Hematopoietic multipotent progenitor cell treated with erythropoietin and hydrocortisone succinate and interleukin-3 and kit ligand, for 15 days (in vitro differentiated cells): ENCODE data around the gene AK8.
"Not testable (repeated sequence)": the region's sequence is repeated elsewhere in the genome, so short reads cannot be mapped to it uniquely, and the experiment has no call there.

Experiments used
- DNase-seq: peaks from one replicate; pipeline ENCODE4 v3.0.0-alpha.2; 2015; ENCODE audit warnings: low spot score

Gene AK8

GRCh38 chr9:132797861-132798659 is 80.0 kb downstream of the AK8 start:
- DNase-seq = no peak

- no peak for DNase-seq
These were observed 82.4 kb downstream of the AK8 start for GRCh38 chr9:132795511-132796303.

- no peak for DNase-seq
These were observed 83.2 kb downstream of the AK8 start for GRCh38 chr9:132794730-132795380.

- DNase-seq = no peak
These were observed 84.2 kb downstream of the AK8 start for GRCh38 chr9:132793606-132794580.

GRCh38 chr9:132792547-132792946 is 85.5 kb downstream of the AK8 start:
- DNase-seq = no peak

- DNase-seq = no peak
These were observed 86.3 kb downstream of the AK8 start for GRCh38 chr9:132791699-132792240.

- no peak for DNase-seq
These were observed 88.4 kb downstream of the AK8 start for GRCh38 chr9:132789719-132790118.

- DNase-seq = no peak
These were observed 89.7 kb downstream of the AK8 start for GRCh38 chr9:132788378-132788777.

GRCh38 chr9:132787748-132788159 is 90.3 kb downstream of the AK8 start:
- no peak for DNase-seq

GRCh38 chr9:132784286-132784830 is 93.7 kb downstream of the AK8 start:
- no peak for DNase-seq

GRCh38 chr9:132783006-132783405 is 95.1 kb downstream of the AK8 start:
- DNase-seq = no peak

- no peak for DNase-seq
These were observed 96.0 kb downstream of the AK8 start for GRCh38 chr9:132782037-132782436.

GRCh38 chr9:132780230-132781007 is 97.7 kb downstream of the AK8 start:
- no peak for DNase-seq

GRCh38 chr9:132776891-132777290 is 101.2 kb downstream of the AK8 start:
- DNase-seq = no peak

- no peak for DNase-seq
These were observed 101.8 kb downstream of the AK8 start for GRCh38 chr9:132776268-132776667.

GRCh38 chr9:132775720-132776119 is 102.4 kb downstream of the AK8 start:
- DNase-seq = no peak

GRCh38 chr9:132774886-132775285 is 103.2 kb downstream of the AK8 start:
- no peak for DNase-seq

- no peak for DNase-seq
These were observed 104.2 kb downstream of the AK8 start for GRCh38 chr9:132773764-132774339.

GRCh38 chr9:132773093-132773492 is 105.0 kb downstream of the AK8 start:
- no peak for DNase-seq

- not testable (repeated sequence) for DNase-seq
These were observed 106.3 kb downstream of the AK8 start for GRCh38 chr9:132771752-132772151.
